Activated T-helper 2 cell treated with anti-CD3 and anti-CD28 coated beads, Interferon-gamma antibody, Interleukin-2, Interleukin-4, amounts not matched to agents 10 μg/mL and 5 μg/mL and 100 μg/mL, durations not matched to agents 14 hours and 24 hours and 36 hours (primary cell): ENCODE results near the gene SKAP1. TPM values are rescaled to one million over a fixed set of nuclear protein-coding genes. Genes with fewer than 3 reads are reported as not detected.

Source experiments
- DNase-seq: peaks from one replicate; pipeline ENCODE4 v3.0.0; 2021; ENCODE audit warnings: low spot score
- H3K27ac Mint-ChIP-seq: one replicate; pipeline ENCODE4 v1.8.0; 2021; ENCODE audit warnings: mixed read lengths
- H3K27me3 Mint-ChIP-seq: one replicate; pipeline ENCODE4 v1.8.0; 2021; ENCODE audit warnings: low read depth, mixed read lengths
- H3K36me3 Mint-ChIP-seq: one replicate; pipeline ENCODE4 v1.8.0; 2021; ENCODE audit warnings: low read depth, mixed read lengths
- H3K4me1 Mint-ChIP-seq: one replicate; pipeline ENCODE4 v1.8.0; 2021; ENCODE audit warnings: low read depth, mixed read lengths
- H3K4me3 Mint-ChIP-seq: one replicate; pipeline ENCODE4 v1.8.0; 2021; ENCODE audit warnings: low read depth, mild to moderate bottlenecking, moderate library complexity, mixed read lengths
- H3K9me3 Mint-ChIP-seq: one replicate; pipeline ENCODE4 v1.8.0; 2021; ENCODE audit warnings: mixed read lengths
- intact Hi-C: fragments of 100-400 bp; cut with micrococcal nuclease; formaldehyde crosslinking; loops from one replicate; pipeline ENCODE4 v1.15.1; 2023
- total RNA-seq: library from RNA; stranded (reverse); gene quantifications from 2 replicates; pipeline ENCODE4 v1.2.3, GENCODE V29; 2022

The SKAP1 gene
- total RNA-seq, 1 donor from 2014 or later: 60.5 TPM

- no peak overlapping the region for H3K4me3 Mint-ChIP-seq
Measured at GRCh38 chr17:48104440-48104839, 325.6 kb downstream of the SKAP1 start.

GRCh38 chr17:48102798-48103715 lies 327.0 kb downstream of the SKAP1 start:
- Mint-ChIP-seq H3K27me3 (no peaks in the 10 kb centered on the region), H3K4me1 (peaks cover 41% of the 10 kb centered on the region), H3K4me3 (peak overlapping the region; percentile 65), H3K27ac (no peak overlapping the region), H3K36me3 (peaks cover 18% of the 10 kb centered on the region), H3K9me3 (peaks cover 5% of the 10 kb centered on the region)
- DNase-seq: peak; percentile 20
- intact Hi-C loops: no loop called here

More at GRCh38 chr17:48104440-48104839, 325.6 kb downstream of the SKAP1 start:
- H3K36me3 Mint-ChIP-seq: peaks cover 18% of the 10 kb centered on the region
- DNase-seq: no peak
- no peak overlapping the region for H3K27ac Mint-ChIP-seq
- peaks cover 46% of the 10 kb centered on the region for H3K4me1 Mint-ChIP-seq
- peaks cover 5% of the 10 kb centered on the region for H3K9me3 Mint-ChIP-seq
- intact Hi-C loops: no loop called here
- H3K27me3 Mint-ChIP-seq: no peaks in the 10 kb centered on the region

- Mint-ChIP-seq H3K4me3 (peak overlapping the region; percentile 74), H3K9me3 (peaks cover 5% of the 10 kb centered on the region), H3K36me3 (peaks cover 13% of the 10 kb centered on the region), H3K27me3 (no peaks in the 10 kb centered on the region), H3K4me1 (peaks cover 39% of the 10 kb centered on the region), H3K27ac (peak overlapping the region; percentile 72)
- no peak for DNase-seq
- intact Hi-C loops: no loop called here
Measured at GRCh38 chr17:48102043-48102750, 327.8 kb downstream of the SKAP1 start.

GRCh38 chr17:48101012-48101720 lies 328.8 kb downstream of the SKAP1 start, which contains the start of gene CBX1:
CBX1 (minus strand) TSS chr17:48101478; CDS start chr17:48077004, 24,474 bp downstream.
- peak; percentile 94 for DNase-seq
- intact Hi-C loops: loop anchor here (1.0 kb wide), 2 partner anchors 53 to 76 kb away; partner anchors contain the start of gene NFE2L1
- Mint-ChIP-seq H3K9me3 (peaks cover 5% of the 10 kb centered on the region), H3K4me3 (peak within 1 kb of the TSS; percentile 99), H3K4me1 (peaks cover 35% of the 10 kb centered on the region), H3K27ac (peak within 1 kb of the TSS; percentile 95), H3K36me3 (peaks cover 16% of the 10 kb centered on the region), H3K27me3 (no peaks in the 10 kb centered on the region)

GRCh38 chr17:48100591-48101011 lies 329.4 kb downstream of the SKAP1 start:
- peak overlapping the region; percentile 99 for H3K4me3 Mint-ChIP-seq
- intact Hi-C loops: loop anchor here (1.0 kb wide), 2 partner anchors 52 to 75 kb away; partner anchors contain the start of gene NFE2L1
- no peak for DNase-seq
- H3K27ac Mint-ChIP-seq: peak overlapping the region; percentile 95
- no peaks in the 10 kb centered on the region for H3K27me3 Mint-ChIP-seq
- H3K9me3 Mint-ChIP-seq: peaks cover 5% of the 10 kb centered on the region
- H3K4me1 Mint-ChIP-seq: peaks cover 35% of the 10 kb centered on the region
- peaks cover 18% of the 10 kb centered on the region for H3K36me3 Mint-ChIP-seq

- peaks cover 35% of the 10 kb centered on the region for H3K4me1 Mint-ChIP-seq
Measured at GRCh38 chr17:48100160-48100559, 329.9 kb downstream of the SKAP1 start.

GRCh38 chr17:48095611-48096010 lies 334.4 kb downstream of the SKAP1 start:
- no peak overlapping the region for H3K27ac Mint-ChIP-seq
- H3K27me3 Mint-ChIP-seq: no peaks in the 10 kb centered on the region
- peaks cover 20% of the 10 kb centered on the region for H3K36me3 Mint-ChIP-seq
- DNase-seq: no peak
- no peaks in the 10 kb centered on the region for H3K9me3 Mint-ChIP-seq
- no peak overlapping the region for H3K4me3 Mint-ChIP-seq
- intact Hi-C loops: no loop called here
- peaks cover 12% of the 10 kb centered on the region for H3K4me1 Mint-ChIP-seq

More at GRCh38 chr17:48100160-48100559, 329.9 kb downstream of the SKAP1 start:
- H3K27ac Mint-ChIP-seq: no peak overlapping the region
- no peak for DNase-seq
- intact Hi-C loops: no loop called here
- no peaks in the 10 kb centered on the region for H3K27me3 Mint-ChIP-seq
- H3K36me3 Mint-ChIP-seq: peaks cover 18% of the 10 kb centered on the region
- peak overlapping the region; percentile 99 for H3K4me3 Mint-ChIP-seq
- peaks cover 5% of the 10 kb centered on the region for H3K9me3 Mint-ChIP-seq

GRCh38 chr17:48093341-48094045 lies 336.5 kb downstream of the SKAP1 start:
- no peak overlapping the region for H3K4me3 Mint-ChIP-seq
- no peak overlapping the region for H3K27ac Mint-ChIP-seq
- H3K9me3 Mint-ChIP-seq: no peaks in the 10 kb centered on the region
- H3K27me3 Mint-ChIP-seq: no peaks in the 10 kb centered on the region
- DNase-seq: no peak
- intact Hi-C loops: no loop called here
- H3K36me3 Mint-ChIP-seq: peaks cover 19% of the 10 kb centered on the region
- H3K4me1 Mint-ChIP-seq: peaks cover 4% of the 10 kb centered on the region

- intact Hi-C loops: no loop called here
- H3K36me3 Mint-ChIP-seq: no peaks in the 10 kb centered on the region
- H3K4me3 Mint-ChIP-seq: no peak overlapping the region
- no peaks in the 10 kb centered on the region for H3K27me3 Mint-ChIP-seq
- H3K27ac Mint-ChIP-seq: no peak overlapping the region
- no peak for DNase-seq
- H3K9me3 Mint-ChIP-seq: no peaks in the 10 kb centered on the region
- peaks cover 5% of the 10 kb centered on the region for H3K4me1 Mint-ChIP-seq
Measured at GRCh38 chr17:48084932-48085331, 345.1 kb downstream of the SKAP1 start.

Other genes starting within 250 kb of the SKAP1 start
- gene HOXB1, start 100.8 kb upstream of the SKAP1 start, total RNA-seq: not detected in 2 replicates
- 22.2 and 23.9 TPM in 2 replicates for gene HOXB2, start 114.9 kb upstream of the SKAP1 start, total RNA-seq
- gene HOXB4, start 148.1 kb upstream of the SKAP1 start, total RNA-seq: 3.0 and 3.3 TPM in 2 replicates
- gene HOXB3, start 160.0 kb upstream of the SKAP1 start, total RNA-seq: 3.8 and 4.6 TPM in 2 replicates
- gene HOXB5, start 163.6 kb upstream of the SKAP1 start, total RNA-seq: not detected in 2 replicates
- gene HOXB6, start 174.8 kb upstream of the SKAP1 start, total RNA-seq: 0.52 and 0.62 TPM in 2 replicates
- 0.39 and 0.64 TPM in 2 replicates for gene HOXB7, start 180.8 kb upstream of the SKAP1 start, total RNA-seq
- gene HOXB8, start 185.1 kb upstream of the SKAP1 start, total RNA-seq: not detected in 2 replicates
- 0.16 TPM in 2 replicates for gene HOXB9, start 196.1 kb upstream of the SKAP1 start, total RNA-seq